OCI-M2 (cell line): ENCODE data around the gene C4BPA.

Experiments
- DNase-seq: peaks from one replicate; lab custom pipeline; 2025; ENCODE audit not compliant: unreplicated experiment; lab: John Stamatoyannopoulos, UW

The C4BPA gene

DNA sequence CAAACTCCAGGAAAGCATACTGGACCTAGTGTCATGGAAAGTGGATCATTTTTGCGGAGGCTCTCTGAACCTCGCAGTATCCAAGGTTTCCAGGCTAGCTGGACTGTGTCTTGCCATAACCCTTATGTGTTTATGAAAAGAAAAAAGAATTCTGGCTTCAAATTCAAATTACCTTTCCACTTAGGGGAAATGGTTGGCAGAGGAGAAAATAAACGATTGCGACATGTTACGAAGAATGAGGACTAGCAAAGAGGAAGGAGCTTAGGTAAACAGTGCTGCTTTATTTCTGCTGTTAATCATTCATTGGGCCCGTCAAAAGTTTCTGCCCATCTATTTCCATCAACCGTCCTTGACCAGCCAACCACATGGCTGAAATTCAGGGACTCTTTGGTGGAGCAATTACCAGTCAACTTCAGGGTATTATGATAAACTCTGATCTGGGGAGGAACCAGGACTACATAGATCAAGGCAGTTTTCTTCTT lies at the start of gene C4BPA:
Gene C4BPA, plus strand, starts transcription at position 342 of the 482 bp plus-strand sequence. CDS start 8,793 bp downstream, outside the sequence.
- DNase-seq = no peak

DNA sequence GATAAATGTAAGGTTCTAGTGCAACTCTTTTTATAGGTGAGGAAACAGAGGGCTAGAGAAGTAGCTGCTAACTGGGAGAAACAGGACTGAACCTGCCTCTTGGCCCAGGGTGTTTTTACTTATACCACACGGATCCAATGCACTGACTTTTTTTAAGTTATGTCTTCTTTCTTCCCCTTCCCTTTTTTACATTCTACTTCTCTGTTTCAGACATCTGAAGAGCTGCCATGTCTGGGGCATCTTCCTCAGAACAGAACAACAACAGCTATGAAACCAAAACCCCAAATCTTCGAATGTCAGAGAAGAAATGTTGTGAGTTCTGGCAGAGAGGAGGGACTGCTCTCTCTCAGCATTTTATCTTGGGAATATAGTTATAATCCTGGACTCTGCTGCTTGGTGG lies 49.5 kb upstream of the C4BPA start:
- DNase-seq = no peak

DNA sequence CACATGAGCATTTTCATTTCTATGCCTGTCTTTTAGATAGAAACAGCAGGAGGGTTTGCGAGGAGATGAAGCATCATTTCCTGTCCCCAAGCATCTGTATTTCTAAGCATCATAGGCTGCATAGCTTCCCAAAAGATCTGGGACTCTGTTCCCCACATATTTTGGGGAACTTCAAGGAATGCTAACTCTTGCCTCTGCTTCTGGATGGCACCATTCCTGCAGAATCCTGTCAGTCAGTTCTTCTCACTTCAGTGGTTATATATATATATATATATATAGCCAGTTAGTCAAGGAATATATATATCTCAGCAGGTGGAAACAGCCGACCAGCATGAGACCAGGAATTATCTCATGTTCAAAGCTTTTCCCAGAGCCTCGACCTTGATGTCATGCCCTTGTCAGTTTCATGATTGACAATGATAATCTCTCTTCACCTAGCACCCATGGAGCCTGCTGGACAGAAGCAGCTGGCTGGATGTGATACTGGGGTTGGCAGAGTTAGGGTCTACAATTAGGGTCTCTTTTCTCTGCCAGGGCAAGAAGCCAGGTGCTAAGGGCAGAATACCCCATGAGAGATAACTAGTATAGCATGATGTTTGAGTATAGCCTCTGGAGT lies 48.5 kb upstream of the C4BPA start:
- DNase-seq = no peak

DNA sequence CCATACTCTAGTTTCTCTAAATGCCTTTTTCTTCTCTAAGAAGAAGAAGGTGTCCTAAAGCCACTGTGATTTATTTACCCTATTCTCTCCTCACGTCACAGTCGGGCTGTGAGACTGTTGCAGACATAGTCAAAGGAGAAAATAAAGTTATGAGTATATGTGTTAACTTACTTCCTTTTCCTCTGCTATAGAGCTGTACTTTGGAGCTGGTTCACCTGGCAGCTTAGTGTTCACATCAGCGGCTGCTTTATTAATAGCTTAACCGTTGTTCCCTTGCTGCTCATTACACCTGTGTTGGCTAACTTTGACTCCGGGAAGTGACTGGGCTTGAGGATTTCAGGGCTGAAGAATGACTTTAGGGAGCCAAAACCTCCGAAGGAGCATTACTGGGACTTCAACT lies 47.4 kb upstream of the C4BPA start:
- DNase-seq = no peak

DNA sequence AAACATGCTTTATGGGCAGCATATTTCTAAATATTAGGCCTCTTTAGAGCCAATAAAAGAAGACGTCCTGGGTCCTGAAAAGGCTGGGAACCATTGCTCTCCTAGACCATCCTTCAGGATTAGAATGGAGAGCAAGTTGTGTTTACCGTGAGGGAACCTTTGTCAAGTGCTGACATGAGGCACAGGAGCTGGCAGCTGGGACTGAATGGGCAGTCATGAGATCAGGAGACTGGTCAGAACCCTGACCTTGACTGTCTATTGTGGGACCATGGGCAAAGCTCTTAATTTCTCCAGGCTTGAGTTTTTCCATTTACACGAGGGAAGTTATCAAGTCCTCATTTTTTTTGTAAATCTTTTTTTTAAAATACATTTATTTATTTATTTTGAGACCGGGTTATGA lies 45.8 kb upstream of the C4BPA start:
- DNase-seq = no peak

DNA sequence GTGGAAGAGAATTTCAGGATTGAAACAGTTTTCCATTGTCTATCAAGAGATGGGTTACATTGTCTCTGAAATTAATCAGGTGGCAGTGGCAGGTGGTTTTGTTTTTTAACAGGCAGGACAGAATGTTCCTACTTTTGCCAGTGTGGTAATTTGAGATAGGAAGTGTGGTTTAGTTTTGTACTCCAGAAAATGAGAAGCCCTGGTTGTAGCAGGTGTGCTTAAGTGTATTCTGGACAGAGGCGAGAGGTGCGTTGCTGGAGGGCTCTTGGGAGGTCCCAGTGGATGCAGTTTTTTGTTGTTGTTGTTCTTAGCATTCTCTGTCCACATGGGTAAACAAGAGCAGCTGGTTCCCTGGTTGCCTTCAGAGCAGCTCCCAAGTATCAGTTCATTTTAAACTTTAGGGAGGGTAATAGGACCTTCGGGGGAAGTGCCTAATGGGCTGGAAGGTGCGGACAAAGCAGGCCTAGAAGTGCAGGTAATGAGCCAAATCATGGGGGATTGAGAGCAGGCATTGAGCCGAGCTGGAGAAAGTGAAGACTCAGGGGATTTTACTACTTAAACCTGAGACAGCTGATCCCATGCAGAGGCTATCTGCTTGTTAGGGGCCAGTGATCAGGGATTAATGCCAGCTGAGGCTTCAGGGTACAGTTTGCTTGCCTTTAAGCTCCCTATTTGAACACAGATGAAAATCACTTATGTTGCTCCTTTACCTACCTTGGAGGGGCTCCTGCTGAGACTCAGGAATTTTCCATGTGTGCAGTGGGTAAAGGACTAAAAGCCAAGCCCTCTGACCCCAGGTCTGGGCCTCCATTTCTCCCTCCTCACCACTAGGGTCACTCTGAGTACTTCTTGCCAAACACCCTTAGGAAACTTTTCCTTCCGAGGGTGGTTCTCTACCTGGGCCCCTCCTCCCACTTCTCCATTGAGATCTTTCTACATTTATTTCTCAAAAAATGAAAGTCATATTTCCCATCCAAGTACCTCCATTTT lies 44.9 kb upstream of the C4BPA start:
- DNase-seq = no peak

DNA sequence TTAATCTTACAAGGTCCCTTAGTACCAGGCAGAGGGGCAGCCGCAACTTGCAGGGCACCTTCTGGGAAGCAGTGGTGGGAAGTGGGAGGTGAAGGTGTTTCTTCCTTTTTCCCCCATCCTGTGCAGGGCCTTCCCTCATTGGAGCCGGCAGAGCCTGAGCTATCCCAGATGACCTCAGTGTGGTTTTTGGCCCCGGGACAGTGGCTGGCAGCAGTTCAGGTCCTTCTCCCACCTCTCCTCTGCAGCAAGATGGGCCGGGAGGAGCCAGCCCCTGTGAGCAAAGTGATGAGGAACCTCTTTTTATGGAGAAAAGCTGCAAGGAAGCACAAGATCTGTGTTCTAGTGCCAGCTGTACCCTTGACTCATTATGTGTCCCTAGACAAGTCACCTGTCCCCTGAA lies 44.2 kb upstream of the C4BPA start:
- DNase-seq = no peak

DNA sequence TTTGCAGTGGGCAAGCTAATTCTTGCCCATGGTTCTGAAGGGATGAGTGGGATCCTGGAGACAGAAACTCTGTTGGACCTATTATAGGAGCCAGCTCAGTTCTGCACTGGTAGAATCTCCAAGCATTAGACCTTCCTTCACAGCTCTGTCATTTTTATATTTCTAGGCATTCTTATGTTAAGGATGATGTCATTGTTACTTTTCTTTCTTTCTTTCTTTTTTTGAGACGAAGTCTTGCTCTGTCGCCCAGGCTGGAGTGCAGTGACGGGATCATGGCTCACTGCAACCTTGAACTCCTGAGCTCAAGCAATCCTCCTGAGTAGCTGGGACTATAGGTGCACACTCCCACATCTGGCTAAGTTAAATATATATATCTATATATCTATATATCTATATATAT lies 43.4 kb upstream of the C4BPA start:
- no peak for DNase-seq

DNA sequence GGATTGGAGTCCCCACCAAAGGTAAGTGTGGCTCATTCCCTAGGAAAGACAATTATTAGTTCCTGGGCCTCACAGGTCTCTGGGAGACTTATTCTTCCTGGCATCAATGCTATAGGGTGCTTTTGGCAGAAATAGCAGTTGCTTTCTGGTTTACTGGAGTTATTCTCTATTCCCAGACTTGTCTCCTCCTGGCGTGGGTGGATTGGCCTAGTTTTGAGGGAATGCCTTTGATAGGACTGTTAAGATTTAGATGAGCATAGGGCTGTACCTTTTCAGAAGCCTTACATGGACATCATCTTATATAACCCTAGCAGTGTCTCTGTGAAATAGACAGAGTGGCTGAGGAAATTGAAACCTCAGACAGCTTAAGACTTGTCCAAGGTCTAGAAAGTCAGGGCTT lies 42.0 kb upstream of the C4BPA start:
- no peak for DNase-seq

DNA sequence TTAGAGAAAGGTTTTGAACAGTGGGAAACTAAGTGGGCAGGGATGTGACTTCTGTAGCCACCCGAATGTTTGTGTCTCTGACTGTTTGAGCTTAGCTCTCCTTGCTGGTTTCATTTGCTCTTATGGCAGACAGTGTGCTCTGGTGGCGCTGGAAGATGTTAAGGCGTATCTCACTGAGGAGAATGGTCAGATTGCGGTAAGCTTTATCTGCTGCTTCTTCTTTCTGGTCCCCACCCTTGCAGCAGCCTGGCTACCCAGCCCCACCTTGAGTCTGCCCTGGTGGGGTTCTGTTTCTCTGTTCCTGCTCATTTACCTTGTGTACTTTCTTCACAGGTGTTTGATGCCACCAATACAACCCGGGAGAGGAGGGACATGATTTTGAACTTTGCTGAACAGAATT lies 41.0 kb upstream of the C4BPA start:
- DNase-seq = no peak

DNA sequence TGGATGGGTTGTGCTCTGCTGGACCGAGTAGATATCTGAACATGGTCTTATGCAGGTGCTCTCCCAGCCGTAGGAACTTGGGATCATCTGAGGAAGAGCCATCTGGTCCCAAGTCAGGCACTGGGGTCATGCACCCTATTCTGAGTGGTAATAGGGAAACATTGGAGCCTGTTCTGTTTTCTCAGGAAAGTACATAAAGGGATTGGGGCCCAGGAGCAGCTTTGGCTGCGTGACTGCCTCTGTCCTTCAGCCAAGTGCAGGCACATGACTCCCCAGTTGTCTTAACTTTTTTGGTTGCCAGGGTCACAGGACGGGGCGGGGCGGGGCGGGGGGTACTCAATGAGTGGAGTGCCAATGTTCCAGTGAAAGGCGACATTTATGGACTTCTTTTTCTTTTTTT lies 39.5 kb upstream of the C4BPA start:
- no peak for DNase-seq

DNA sequence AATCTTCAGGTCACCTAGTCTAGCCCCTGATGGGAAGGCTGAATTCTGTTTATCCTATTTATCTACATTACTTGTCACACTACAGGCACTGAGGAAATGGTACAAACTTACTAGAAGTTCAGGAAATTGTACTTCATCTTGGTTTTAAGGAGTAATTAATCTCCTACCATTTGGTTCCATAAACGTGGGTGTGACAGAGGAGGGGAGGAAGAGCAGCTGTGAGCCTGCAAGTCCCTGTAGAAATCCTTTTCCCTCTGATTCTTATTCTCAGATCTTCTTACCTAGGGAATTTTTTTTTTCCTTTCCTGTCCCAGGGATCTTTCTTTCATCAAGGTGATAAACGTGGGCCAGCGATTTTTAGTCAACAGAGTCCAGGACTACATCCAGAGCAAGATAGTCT lies 36.8 kb upstream of the C4BPA start:
- DNase-seq = no peak

DNA sequence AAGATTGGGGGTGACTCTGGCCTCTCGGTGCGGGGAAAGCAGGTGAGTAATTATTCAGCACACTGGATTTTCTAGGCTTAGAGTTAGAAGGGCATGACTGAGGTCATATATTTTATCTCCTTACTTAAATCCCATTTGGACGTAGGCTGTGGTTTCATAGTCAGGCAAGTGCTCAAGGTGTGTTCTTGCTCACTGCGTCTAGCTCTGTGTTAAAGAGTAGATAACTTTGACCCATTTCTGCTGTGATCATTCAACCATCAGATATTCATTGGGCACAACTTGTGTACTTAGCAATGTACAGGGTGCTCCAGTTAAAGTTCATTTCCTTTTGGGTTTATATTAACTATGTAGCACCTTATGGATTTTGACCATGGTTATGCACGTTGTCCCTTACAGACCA lies 36.4 kb upstream of the C4BPA start:
- DNase-seq = no peak

DNA sequence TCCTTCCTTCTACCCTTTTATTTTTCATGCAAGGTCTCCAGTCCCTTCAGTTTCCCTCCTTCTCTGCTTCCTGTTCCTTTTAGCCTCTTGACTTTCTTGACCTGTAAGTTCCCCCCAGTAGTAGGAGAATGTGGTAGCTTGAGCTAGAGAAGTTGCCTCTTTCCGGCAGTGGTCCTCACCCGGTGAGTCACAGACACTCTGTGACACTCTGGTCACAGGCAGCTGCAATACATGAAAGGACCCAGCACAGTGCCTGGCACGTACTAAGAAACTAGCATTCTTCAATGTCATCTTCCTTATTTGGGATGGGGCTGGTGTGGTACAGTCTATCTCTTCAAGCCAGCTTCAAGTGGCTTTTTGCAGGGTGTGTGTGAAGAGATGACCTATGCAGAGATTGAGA lies 35.0 kb upstream of the C4BPA start:
- no peak for DNase-seq

DNA sequence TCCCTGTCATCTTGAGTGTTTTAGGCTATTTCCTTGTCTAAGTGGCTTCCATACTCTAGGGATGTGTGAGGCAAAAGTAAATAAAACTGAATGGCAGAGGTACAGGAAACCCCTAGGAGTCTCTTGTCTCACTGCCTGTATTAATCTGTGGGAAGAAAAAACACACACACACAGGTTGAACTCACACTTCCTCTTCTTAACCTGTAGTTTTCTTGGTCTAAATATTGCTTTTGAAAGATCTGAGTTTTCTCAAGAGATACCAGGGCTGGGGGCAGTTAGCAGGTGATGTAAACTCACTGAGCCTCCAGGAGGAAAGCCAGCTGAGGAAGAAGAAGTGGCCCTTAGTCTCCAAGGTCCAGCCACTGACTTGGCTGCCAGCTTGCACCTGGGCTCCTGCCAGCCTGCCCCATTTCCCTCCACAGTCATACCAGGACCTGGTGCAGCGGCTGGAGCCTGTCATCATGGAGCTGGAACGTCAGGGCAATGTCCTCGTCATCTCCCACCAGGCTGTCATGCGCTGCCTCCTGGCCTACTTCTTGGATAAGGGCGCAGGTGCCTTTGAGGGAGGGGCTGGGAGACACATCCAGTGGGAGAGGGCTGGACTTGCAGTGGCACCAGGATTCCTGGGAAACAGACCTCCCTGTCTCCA lies 34.1 kb upstream of the C4BPA start:
- no peak for DNase-seq

DNA sequence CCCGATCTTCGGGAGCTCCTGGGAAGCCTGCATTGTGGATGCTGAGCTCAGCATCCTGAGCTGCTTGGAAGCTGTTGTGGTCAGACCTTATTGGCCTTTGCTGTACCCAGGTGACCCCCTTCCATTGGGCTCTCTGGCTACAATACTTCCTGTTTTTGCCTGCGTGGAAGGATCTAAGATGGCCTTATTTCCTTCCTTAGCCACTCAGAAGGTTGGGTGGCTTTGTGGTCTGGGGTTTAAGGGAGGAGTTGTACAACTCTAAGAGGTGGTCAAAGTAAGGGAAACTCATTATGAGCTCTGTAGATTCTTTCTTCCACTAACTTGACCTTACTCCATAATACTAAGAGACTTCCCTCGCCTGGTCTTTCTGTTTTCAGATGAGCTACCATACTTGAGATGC lies 33.2 kb upstream of the C4BPA start:
- no peak for DNase-seq

DNA sequence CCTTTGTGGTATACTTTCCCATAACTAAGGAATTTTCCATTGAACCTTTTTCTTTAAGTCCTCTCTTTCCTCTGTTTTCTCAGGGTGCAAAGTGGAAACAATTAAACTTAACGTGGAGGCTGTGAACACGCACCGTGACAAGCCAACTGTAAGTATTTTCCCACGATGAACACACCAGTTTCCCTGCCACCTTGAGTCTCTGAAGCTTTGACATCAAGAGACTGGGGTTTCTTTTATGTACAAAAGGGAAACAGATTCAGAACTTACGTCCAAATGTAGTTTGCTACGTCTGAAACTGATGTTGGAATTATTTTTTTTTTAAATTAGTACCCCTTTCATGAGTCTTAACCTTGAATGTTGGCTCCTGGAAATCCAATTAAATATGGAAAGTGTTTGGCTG lies 32.6 kb upstream of the C4BPA start:
- DNase-seq = no peak

DNA sequence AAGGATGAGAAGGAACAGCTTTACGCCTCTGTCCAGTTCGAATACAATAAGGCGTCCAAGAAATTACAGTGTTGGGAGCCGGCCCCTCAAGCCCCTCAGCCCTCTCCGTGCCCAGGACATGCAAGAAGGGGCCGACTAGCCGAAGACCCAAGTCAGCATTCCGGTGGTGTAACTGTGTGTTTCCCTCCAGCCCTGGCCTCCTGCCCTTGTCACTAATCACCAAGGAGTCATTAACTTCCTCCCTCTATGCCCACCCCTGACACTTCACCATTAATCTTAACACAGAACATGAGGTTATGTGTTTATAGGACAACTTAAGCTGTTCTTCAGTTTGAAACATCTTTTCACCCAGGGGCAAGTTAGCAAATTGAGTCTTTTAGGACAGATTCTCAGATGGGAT lies 31.8 kb upstream of the C4BPA start:
- no peak for DNase-seq

DNA sequence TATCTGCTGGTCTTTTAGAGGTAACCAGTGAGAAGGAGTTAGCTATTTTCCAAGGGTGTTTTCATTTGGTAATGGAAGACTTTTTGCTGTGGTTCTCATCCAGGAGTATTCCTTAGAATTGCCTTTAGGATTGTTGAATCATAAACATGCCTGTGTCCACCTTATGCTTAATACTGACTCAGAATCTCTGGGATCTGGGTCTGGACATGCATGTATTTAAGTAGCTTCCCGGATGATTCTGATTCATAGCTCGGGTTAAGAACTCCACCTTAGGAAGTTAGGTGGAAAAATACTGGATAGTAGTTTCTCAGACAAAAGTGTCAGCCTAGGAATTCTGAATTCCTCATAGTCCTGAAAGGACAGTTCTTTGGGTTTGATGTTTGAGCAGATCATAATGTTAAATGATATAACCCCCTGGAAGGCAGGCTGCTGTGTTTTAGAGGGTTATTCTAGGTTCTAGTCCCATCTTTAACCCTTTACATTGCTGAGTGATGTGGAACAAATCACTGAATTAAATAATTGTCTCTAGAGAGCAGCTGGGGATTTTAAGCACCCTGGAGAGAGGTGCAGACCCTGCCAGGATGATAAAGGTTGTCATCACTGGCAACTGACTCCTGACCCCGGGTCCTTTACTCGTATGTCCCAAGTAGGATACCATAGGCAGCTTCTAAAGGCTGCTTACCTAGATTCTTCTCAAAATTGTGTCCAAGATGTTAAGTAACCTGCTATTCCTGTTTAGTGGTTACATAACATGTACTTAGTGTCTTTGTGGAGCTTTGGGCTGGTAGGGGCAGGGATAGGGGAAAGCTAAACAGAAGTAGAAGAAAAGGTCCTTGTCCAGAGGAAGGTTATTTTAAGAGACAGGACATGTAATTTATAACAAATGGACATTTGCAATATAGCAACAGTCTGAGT lies 29.9 kb upstream of the C4BPA start:
- no peak for DNase-seq

DNA sequence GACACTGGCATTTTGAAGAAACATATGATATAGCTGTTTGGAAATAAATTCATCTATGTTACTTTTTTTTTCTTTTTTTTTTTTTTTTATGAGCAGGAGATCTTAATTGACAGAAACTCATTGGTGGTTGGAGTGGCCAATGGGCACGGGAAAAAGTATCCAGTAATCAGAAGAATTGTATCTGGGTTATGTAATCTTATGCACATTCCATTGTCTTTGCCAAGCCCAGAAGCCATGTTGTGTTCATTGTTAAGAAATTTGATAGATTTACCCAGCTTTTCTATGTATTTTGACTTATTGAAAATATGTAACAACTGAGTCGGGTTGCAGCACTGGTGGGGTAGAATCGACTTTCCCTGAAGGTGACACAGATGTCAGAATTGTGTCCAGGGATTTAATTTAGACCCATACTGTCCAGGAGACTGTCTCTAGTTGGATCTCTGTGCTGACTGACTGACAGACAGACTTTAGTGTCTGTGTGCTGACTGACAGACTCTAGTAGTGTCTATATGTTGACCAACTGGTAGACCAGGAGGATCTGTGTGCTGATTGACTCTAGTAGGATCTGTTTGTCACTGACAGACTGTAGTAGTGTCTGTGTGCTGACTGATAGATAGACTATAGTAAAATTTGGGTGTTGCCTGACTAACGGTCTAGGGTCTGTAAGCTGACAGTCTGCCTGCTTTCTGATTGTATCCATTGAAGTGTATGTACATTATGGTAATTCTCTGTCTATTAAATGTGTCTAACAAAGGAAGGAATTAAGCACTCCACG lies 27.7 kb upstream of the C4BPA start:
- no peak for DNase-seq
